MM.1S (cell line): ENCODE results near the gene ZNF436.

Source experiments
- EZH2 ChIP-seq: fragments of 300-600 bp; sonication (generic); optimal IDR thresholded peaks from 2 replicates; pipeline ENCODE3; 2017; ENCODE audit warnings: low read depth, mild to moderate bottlenecking, antibody characterized with exemption, low read length, mixed read lengths
- TF ChIP-seq, protein P1 (sequence below): fragments of 300-600 bp; sonication (generic); IDR thresholded peaks from 2 replicates; pipeline ENCODE4 v1.5.1; 2016; ENCODE audit warnings: antibody characterized with exemption, low read length, mixed read lengths

DNA sequence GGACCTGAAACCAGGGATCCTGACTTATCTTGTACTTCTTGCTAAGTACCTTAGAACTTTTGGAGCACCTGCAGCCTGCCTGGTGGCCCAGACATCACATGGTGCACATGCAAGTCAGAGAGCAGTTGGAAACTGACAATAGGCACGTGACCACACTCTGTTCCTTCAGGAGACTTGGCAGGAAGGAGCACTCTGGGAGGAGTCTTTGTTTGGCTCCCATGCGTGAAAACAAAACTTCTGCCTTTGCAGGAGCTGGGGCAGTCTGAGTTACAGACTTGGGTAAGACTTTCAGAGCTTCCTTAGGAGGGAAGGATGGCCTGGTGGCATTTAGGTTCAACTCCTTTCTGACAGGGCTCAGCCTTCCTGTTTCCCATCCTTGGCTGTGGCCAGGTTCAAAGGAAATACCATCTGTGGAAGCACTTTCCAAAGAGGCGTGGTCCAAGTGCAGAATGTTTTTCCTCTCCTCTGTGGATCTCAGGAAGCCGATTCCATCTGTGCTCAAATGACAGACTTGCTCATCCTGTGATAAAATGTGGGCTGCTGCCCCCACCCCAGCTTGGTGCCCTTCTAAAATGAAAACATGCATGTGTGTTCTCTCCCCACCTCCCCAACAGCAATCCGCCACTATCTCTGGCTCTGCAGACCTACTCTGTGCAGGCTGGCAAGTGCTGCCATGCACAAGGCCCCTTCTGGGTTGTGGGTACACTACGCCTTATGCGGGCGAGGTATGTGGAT, 14.1 kb upstream of the ZNF436 start:
- TF ChIP-seq, protein P1, sequence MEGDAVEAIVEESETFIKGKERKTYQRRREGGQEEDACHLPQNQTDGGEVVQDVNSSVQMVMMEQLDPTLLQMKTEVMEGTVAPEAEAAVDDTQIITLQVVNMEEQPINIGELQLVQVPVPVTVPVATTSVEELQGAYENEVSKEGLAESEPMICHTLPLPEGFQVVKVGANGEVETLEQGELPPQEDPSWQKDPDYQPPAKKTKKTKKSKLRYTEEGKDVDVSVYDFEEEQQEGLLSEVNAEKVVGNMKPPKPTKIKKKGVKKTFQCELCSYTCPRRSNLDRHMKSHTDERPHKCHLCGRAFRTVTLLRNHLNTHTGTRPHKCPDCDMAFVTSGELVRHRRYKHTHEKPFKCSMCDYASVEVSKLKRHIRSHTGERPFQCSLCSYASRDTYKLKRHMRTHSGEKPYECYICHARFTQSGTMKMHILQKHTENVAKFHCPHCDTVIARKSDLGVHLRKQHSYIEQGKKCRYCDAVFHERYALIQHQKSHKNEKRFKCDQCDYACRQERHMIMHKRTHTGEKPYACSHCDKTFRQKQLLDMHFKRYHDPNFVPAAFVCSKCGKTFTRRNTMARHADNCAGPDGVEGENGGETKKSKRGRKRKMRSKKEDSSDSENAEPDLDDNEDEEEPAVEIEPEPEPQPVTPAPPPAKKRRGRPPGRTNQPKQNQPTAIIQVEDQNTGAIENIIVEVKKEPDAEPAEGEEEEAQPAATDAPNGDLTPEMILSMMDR, result no peak
- no peak for TF ChIP-seq EZH2
